ENCODE measurements around the gene FCHSD1.

Gene FCHSD1

GRCh38 chr5:141635646-141636045 is 15.6 kb downstream of the FCHSD1 start:
- Histone ChIP-seq H3K4me3 (ENCODE audit: low read depth in 1 of 2, low read length in 2 of 2) (peak overlapping the region; percentile 82 to 98), H3K9ac (ENCODE audit: low read depth, low read length) (peak overlapping the region; percentile 87), H3K27ac (ENCODE audit: low read length) (peak overlapping the region; percentile 89), H3K27me3 (ENCODE audit: insufficient read depth, low read length, poor library complexity) (no peaks in the 10 kb centered on the region), H3K4me2 (ENCODE audit: insufficient read depth, low read length) (peak overlapping the region; percentile 100), H3K4me1 (ENCODE audit: insufficient read depth, low read length) (peaks cover 43% of the 10 kb centered on the region), H4K20me1 (ENCODE audit: insufficient read depth, low read length) (peaks cover 25% of the 10 kb centered on the region), H3K36me3 (ENCODE audit: insufficient read depth, low read length) (peaks cover 26% of the 10 kb centered on the region), H2AFZ (ENCODE audit: low read depth, low read length) (no peak overlapping the region), H3K9me3 (ENCODE audit: insufficient read depth, low read length, severe bottlenecking) (no peaks in the 10 kb centered on the region), H3K79me2 (ENCODE audit: insufficient read depth, low read length) (peaks cover 51% of the 10 kb centered on the region)
- TF ChIP-seq CTCF (IDR thresholded peaks at IDR 0.05; ENCODE audit: borderline replicate concordance, extremely low read depth, low read length, poor library complexity, severe bottlenecking) (no peak), EZH2 (IDR thresholded peaks at IDR 0.05; ENCODE audit: borderline replicate concordance, low read depth, low read length, severe bottlenecking) (no peak)
- DNase-seq (no peak), ATAC-seq (ENCODE audit: insufficient read depth, low read depth) (no peak)

GRCh38 chr5:141634720-141635119 is 16.5 kb downstream of the FCHSD1 start:
- Histone ChIP-seq H3K9ac (ENCODE audit: low read depth, low read length) (0 out of 2 replicates have a peak overlapping the region, but pooled peaks have one; percentile 87), H2AFZ (ENCODE audit: low read depth, low read length) (no peak overlapping the region), H3K27ac (ENCODE audit: low read length) (no peak overlapping the region), H3K36me3 (ENCODE audit: insufficient read depth, low read length) (peaks cover 36% of the 10 kb centered on the region), H3K4me1 (ENCODE audit: insufficient read depth, low read length) (peaks cover 43% of the 10 kb centered on the region), H3K4me3 (ENCODE audit: low read depth in 1 of 2, low read length in 2 of 2) (no peak overlapping the region; a peak in 1 of 4 replicates), H4K20me1 (ENCODE audit: insufficient read depth, low read length) (peaks cover 29% of the 10 kb centered on the region), H3K4me2 (ENCODE audit: insufficient read depth, low read length) (peak overlapping the region; percentile 100), H3K9me3 (ENCODE audit: insufficient read depth, low read length, severe bottlenecking) (no peaks in the 10 kb centered on the region), H3K79me2 (ENCODE audit: insufficient read depth, low read length) (peaks cover 58% of the 10 kb centered on the region), H3K27me3 (ENCODE audit: insufficient read depth, low read length, poor library complexity) (no peaks in the 10 kb centered on the region)
- no peak for TF ChIP-seq EZH2 (IDR thresholded peaks at IDR 0.05; ENCODE audit: borderline replicate concordance, low read depth, low read length, severe bottlenecking)
- TF ChIP-seq CTCF (IDR thresholded peaks at IDR 0.05; ENCODE audit: borderline replicate concordance, extremely low read depth, low read length, poor library complexity, severe bottlenecking): no peak
- DNase-seq: no peak
- no peak for ATAC-seq (ENCODE audit: insufficient read depth, low read depth)

- H3K4me1 ChIP-seq (ENCODE audit: insufficient read depth, low read length): peaks cover 43% of the 10 kb centered on the region
- no peaks in the 10 kb centered on the region for H3K9me3 ChIP-seq (ENCODE audit: insufficient read depth, low read length, severe bottlenecking)
- TF ChIP-seq CTCF (IDR thresholded peaks at IDR 0.05; ENCODE audit: borderline replicate concordance, extremely low read depth, low read length, poor library complexity, severe bottlenecking): no peak
- TF ChIP-seq EZH2 (IDR thresholded peaks at IDR 0.05; ENCODE audit: borderline replicate concordance, low read depth, low read length, severe bottlenecking): no peak
- H3K36me3 ChIP-seq (ENCODE audit: insufficient read depth, low read length): peaks cover 43% of the 10 kb centered on the region
- H3K4me3 ChIP-seq (ENCODE audit: low read depth in 1 of 2, low read length in 2 of 2): no peak overlapping the region; a peak in 1 of 4 replicates
- no peaks in the 10 kb centered on the region for H3K27me3 ChIP-seq (ENCODE audit: insufficient read depth, low read length, poor library complexity)
- H3K4me2 ChIP-seq (ENCODE audit: insufficient read depth, low read length): peak overlapping the region; percentile 100; the same call in 1 of the 2 replicates
- H3K27ac ChIP-seq (ENCODE audit: low read length): no peak overlapping the region
- DNase-seq: no peak
- no peak overlapping the region for H2AFZ ChIP-seq (ENCODE audit: low read depth, low read length)
- no peak for ATAC-seq (ENCODE audit: insufficient read depth, low read depth)
- peaks cover 64% of the 10 kb centered on the region for H3K79me2 ChIP-seq (ENCODE audit: insufficient read depth, low read length)
- peaks cover 29% of the 10 kb centered on the region for H4K20me1 ChIP-seq (ENCODE audit: insufficient read depth, low read length)
- no peak overlapping the region for H3K9ac ChIP-seq (ENCODE audit: low read depth, low read length)
Measured at GRCh38 chr5:141633871-141634561, 17.2 kb downstream of the FCHSD1 start.
